K562 (cell line): ENCODE data around the gene BAIAP2L2. TPM values are rescaled to one million over a fixed set of nuclear protein-coding genes. Genes with fewer than 3 reads are reported as not detected.
A peak's percentile ranks its signal among the peaks of the same experiment; 100 is the strongest.

Source experiments
- ATAC-seq: fragments of 200-7000 bp; cut with Tn5 transposase; 3 replicates; pipeline ENCODE4 v1.9.1; 2020; ENCODE audit warnings: moderate library complexity
- BruUV-seq: library from RNA; stranded (reverse); fragments of 400-500 nt; replicated peaks from 2 replicates; lab custom pipeline; 2021; lab: Mats Ljungman, UMichigan
- CTCF ChIA-PET: fragments of 300-600 bp; formaldehyde crosslinking; extraction: SDS; loops from one replicate; lab custom pipeline; 2021; ENCODE audit warnings: low intra/inter-chr PET ratio; lab: Yijun Ruan, JAX
- POLR2A ChIA-PET: fragments of 300-600, 350-650 bp; sonication (Branson Sonifier 250); formaldehyde crosslinking; extraction: SDS; loops from one replicate; lab custom pipeline; 2021; ENCODE audit warnings: antibody characterized with exemption, inconsistent platforms; lab: Yijun Ruan, JAX
- DNase-seq, 4 experiments: peaks; one replicate each; pipeline versions ENCODE4 v3.0.0 to v3.0.0-alpha.2; 2011 to 2018; ENCODE audit warnings: low spot score in 3 of 4, mixed read lengths in 3 of 4; ENCODE audit errors: extremely low read depth in 1 of 4
- FAIRE-seq: peaks from 2 replicates; lab custom pipeline; 2011; peaks lifted over from hg19 to GRCh38; lab: Jason Lieb, UNC
- H2AFZ ChIP-seq: 2 replicates; pipeline ENCODE4 v1.6.0; 2011; ENCODE audit warnings: low read depth, low read length, control low read depth, inconsistent platforms
- H3K27ac ChIP-seq: fragments of 200-600 bp; 3 replicates; pipeline ENCODE4 v1.8.0; 2011; ENCODE audit warnings: low read depth, mild to moderate bottlenecking, control low read depth, inconsistent platforms, low read length, moderate library complexity, mixed read lengths; ENCODE audit errors: extremely low read depth
- H3K27me3 ChIP-seq, 2 experiments: fragments of 300-600 bp in 1 of 2; 2 replicates in 1 of 2; 3 replicates in 1 of 2; pipeline versions ENCODE4 v1.6.0 to v1.8.0; 2011; ENCODE audit warnings: inconsistent platforms in 2 of 2, low read length in 2 of 2, mild to moderate bottlenecking in 1 of 2, mixed read lengths in 1 of 2, moderate library complexity in 1 of 2; ENCODE audit not compliant: control insufficient read depth in 2 of 2, insufficient read depth in 2 of 2
- H3K36me3 ChIP-seq: fragments of 300-600 bp; 3 replicates; pipeline ENCODE4 v1.8.0; 2011; ENCODE audit warnings: mild to moderate bottlenecking, low read length, inconsistent platforms; ENCODE audit not compliant: control insufficient read depth, insufficient read depth
- H3K4me1 ChIP-seq, 2 experiments: fragments of 200-600 bp in 1 of 2; replicated peaks in 1 of 2; 2 replicates in 1 of 2; 3 replicates in 1 of 2; pipeline versions ENCODE4 v1.5.1 to v1.8.0; 2011; ENCODE audit warnings: inconsistent platforms in 2 of 2, low read length in 2 of 2, mild to moderate bottlenecking in 1 of 2, mixed read lengths in 1 of 2, moderate library complexity in 1 of 2; ENCODE audit not compliant: control insufficient read depth in 2 of 2, insufficient read depth in 2 of 2
- H3K4me2 ChIP-seq: 2 replicates; pipeline ENCODE4 v1.6.1; 2011; ENCODE audit warnings: low read length, control low read depth, inconsistent platforms, mixed read lengths; ENCODE audit not compliant: insufficient read depth
- H3K4me3 ChIP-seq: fragments of 200-600 bp; sonication (generic), shearing (Covaris generic); 2 replicates; pipeline ENCODE4 v1.5.1; 2016; ENCODE audit warnings: control low read depth, inconsistent platforms
- H3K79me2 ChIP-seq: fragments of 200-600 bp; 3 replicates; pipeline ENCODE4 v1.8.0; 2011; ENCODE audit warnings: low read length, inconsistent platforms; ENCODE audit not compliant: control insufficient read depth, insufficient read depth
- H3K9ac ChIP-seq, 2 experiments: 2 replicates each; pipeline versions ENCODE4 v1.6.0 to v1.6.1; 2011; ENCODE audit warnings: low read depth in 2 of 2, low read length in 2 of 2, control low read depth in 1 of 2, inconsistent platforms in 1 of 2, mild to moderate bottlenecking in 1 of 2, mixed read lengths in 1 of 2; ENCODE audit not compliant: insufficient read depth in 1 of 2
- H3K9me1 ChIP-seq: one replicate; pipeline ENCODE4 v1.6.0; 2011; ENCODE audit warnings: inconsistent platforms, mild to moderate bottlenecking, low read length, moderate library complexity; ENCODE audit not compliant: control insufficient read depth, insufficient read depth
- H3K9me3 ChIP-seq: replicated peaks from 2 replicates; pipeline ENCODE4 v1.5.1; 2011; ENCODE audit warnings: low read depth, low read length, inconsistent platforms; ENCODE audit not compliant: control insufficient read depth, insufficient read depth
- H4K20me1 ChIP-seq: replicated peaks from 2 replicates; pipeline ENCODE4 v1.6.1; 2011; ENCODE audit warnings: low read length, inconsistent platforms, mixed read lengths; ENCODE audit not compliant: control insufficient read depth, insufficient read depth
- HNRNPUL1 ChIP-seq: fragments of 200-400 bp; formaldehyde crosslinking; IDR thresholded peaks from 2 replicates; pipeline ENCODE4 v1.6.1; 2017; ENCODE audit warnings: low read length
- ILK ChIP-seq: fragments of 450-650 bp; IDR thresholded peaks from 2 replicates; pipeline ENCODE4 v1.6.1; 2016; ENCODE audit warnings: missing genetic modification characterization, low read depth, mild to moderate bottlenecking, missing compliant biosample characterization, moderate library complexity, borderline replicate concordance
- PURB ChIP-seq: sonication (generic); formaldehyde crosslinking; IDR thresholded peaks from 2 replicates; pipeline ENCODE4 v1.9.0; 2021; ENCODE audit warnings: low read depth, mild to moderate bottlenecking, missing genetic modification reagents
- WGBS: fragments of 100-300 bp; shearing (Covaris generic); methylation state at CpG from one replicate; pipeline ENCODE4 v1.1.6; 2016; ENCODE audit warnings: low coverage, mixed read lengths; ENCODE audit not compliant: insufficient coverage; ENCODE audit errors: missing lambda C conversion rate; 5-methylcytosine and 5-hydroxymethylcytosine counted together
- in situ Hi-C: fragments of 300-500 bp; cut with MboI; formaldehyde crosslinking; loops from 4 replicates; pipeline ENCODE4 v1.15.0; 2018; ENCODE audit warnings: inconsistent platforms, mixed read lengths
- intact Hi-C: fragments of 100-400 bp; cut with micrococcal nuclease; formaldehyde crosslinking; loops from 2 replicates; pipeline ENCODE4 v1.14.2; 2022
- polyA plus RNA-seq, 8 experiments: library from polyadenylated mRNA; depleted of rRNA in 4 of 8; stranded (reverse) in 5 of 8; unstranded in 3 of 8; fragments of >200 nt; fragmentation: Nextera tagmentation in 2 of 8; fragmentation: Illumina TruSeq in 1 of 8; extraction: Ambion mirVana in 2 of 8; extraction: Trizol in 1 of 8; gene quantifications; 2 replicates each; pipeline versions ENCODE4 v1.2.1 to v1.2.3, GENCODE V29; 2011 to 2014; ENCODE audit warnings: inconsistent platforms in 1 of 8, missing spikeins in 1 of 8
- total RNA-seq, 7 experiments: library from RNA; depleted of rRNA in 6 of 7; stranded (reverse); fragments of >200 nt in 6 of 7; fragmentation: Illumina TruSeq in 2 of 7; extraction: Trizol in 2 of 7; gene quantifications; 2 replicates each; pipeline versions ENCODE4 v1.2.1 to v1.2.3, GENCODE V29; 2011 to 2021; ENCODE audit warnings: low replicate concordance in 1 of 7
- TF ChIP-seq, protein P1 (sequence below): fragments of 450-650 bp; formaldehyde crosslinking; IDR thresholded peaks from 2 replicates; pipeline ENCODE4 v1.4.0; 2020; ENCODE audit warnings: mild to moderate bottlenecking, moderate library complexity

Gene BAIAP2L2
- total and polyA plus RNA-seq, 9 of the 15 experiments (the other 6 are each of a cell fraction or from before 2014, with no cell fraction given): 0.04 to 0.22 (median 0.07) TPM; not detected in 4

- Histone ChIP-seq H3K27ac (no peak overlapping the region), H3K9me1 (no peaks in the 10 kb centered on the region), H4K20me1 (no peaks in the 10 kb centered on the region), H3K4me3 (no peak overlapping the region), H3K9ac (no peak overlapping the region), H2AFZ (peak overlapping the region; percentile 64; the same call in 1 of the 2 replicates), H3K36me3 (no peaks in the 10 kb centered on the region), H3K27me3 (0 out of 5 replicates have a peak, but pooled peaks cover 0 to 3% of the 10 kb centered on the region in 2 experiments), H3K9me3 (no peaks in the 10 kb centered on the region), H3K79me2 (no peaks in the 10 kb centered on the region), H3K4me2 (no peak overlapping the region), H3K4me1 (peaks cover 2 to 11% of the 10 kb centered on the region in 2 experiments; a peak in 3 of 5 replicates)
- in situ Hi-C loops (no loop called here), intact Hi-C loops (no loop called here)
- no peak for TF ChIP-seq ILK (tag)
- TF ChIP-seq PURB (CRISPR knock-in tag): no peak
- TF ChIP-seq, protein P1, sequence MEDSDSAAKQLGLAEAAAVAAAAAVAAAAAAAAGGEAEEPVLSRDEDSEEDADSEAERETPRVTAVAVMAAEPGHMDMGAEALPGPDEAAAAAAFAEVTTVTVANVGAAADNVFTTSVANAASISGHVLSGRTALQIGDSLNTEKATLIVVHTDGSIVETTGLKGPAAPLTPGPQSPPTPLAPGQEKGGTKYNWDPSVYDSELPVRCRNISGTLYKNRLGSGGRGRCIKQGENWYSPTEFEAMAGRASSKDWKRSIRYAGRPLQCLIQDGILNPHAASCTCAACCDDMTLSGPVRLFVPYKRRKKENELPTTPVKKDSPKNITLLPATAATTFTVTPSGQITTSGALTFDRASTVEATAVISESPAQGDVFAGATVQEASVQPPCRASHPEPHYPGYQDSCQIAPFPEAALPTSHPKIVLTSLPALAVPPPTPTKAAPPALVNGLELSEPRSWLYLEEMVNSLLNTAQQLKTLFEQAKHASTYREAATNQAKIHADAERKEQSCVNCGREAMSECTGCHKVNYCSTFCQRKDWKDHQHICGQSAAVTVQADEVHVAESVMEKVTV (CRISPR knock-in tag): no peak
- TF ChIP-seq HNRNPUL1: no peak
- ChIA-PET CTCF (no interaction called here), POLR2A (interaction anchor here (1.1 kb wide), 1 partner anchor 11 kb away, joined by 3 read pairs; no protein-coding TSS in a partner anchor)
- no peak for DNase-seq
- ATAC-seq: no peak
- no TSS peak for BruUV-seq
- no peak for FAIRE-seq
- no CpG with 5 or more reads among the region's 15 CpGs for WGBS
Measured at GRCh38 chr22:38097058-38097457, 13.4 kb downstream of the BAIAP2L2 start.
